ENCODE measurements around the gene STEAP4.

Gene STEAP4

DNA sequence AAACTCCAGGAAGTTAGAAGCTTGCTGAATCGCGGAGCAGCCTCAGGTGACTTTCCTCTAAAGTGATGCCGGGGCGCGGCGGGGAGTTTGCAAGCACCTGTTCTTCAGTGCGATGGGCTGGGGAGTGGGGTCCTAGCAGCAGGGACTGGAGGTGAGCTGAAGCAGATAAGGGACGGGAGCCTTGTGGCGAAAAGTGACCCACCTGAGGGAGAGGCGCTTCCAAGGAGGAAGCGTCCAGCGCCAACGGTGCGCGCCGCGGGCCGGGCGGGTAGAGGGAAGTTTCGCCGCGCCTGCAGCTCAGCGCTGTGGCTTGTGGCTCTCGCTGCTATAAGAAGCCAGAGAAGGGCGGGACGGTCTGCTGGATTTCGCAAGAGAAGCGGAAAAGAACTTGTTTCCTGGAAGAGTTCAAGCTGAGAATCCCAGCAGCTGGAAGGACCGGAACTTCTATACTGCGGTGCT lies at the start of gene STEAP4:
Gene STEAP4, minus strand, starts transcription at position 305 of the 459 bp plus-strand sequence. CDS start 22,625 bp downstream, outside the sequence.
- DNase-seq, result peak; percentile 74

DNA sequence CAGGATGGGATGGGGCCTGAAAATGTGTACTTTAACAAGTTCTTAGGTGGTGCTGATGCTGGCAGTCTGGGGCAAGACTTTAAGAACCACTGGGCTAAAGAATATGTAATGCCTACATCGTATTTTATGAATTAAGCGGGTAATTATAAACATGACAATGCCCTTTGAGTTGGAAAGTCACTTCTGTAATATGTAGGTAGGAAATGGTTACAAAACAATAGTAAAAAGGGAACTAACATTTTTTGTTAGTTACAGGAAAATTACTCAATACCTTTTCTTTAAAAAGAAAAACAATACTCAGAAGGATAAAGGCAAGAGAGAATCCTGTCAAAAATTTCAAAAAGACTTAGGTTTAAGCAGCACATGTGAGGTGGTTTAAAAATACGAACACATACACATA lies 48.3 kb upstream of the STEAP4 start:
- no peak for DNase-seq

DNA sequence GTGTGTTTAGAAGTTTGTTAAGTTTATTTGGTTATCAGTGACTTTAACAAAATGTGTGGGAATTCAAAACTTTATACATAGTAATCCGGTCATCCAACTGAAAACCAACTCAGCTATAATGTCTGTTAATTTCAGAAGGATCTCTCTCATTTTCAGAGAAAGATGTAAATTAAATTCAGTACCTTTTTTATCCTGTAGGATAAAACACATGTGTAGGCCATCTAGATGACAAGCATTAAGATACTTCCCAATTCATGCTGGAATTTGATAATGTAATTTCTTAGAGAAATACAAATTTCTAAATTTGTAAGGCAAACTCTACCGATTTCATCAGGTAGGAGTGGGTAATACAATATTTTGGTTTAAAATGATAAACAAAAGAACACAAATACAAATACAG lies 43.4 kb upstream of the STEAP4 start:
- no peak for DNase-seq

DNA sequence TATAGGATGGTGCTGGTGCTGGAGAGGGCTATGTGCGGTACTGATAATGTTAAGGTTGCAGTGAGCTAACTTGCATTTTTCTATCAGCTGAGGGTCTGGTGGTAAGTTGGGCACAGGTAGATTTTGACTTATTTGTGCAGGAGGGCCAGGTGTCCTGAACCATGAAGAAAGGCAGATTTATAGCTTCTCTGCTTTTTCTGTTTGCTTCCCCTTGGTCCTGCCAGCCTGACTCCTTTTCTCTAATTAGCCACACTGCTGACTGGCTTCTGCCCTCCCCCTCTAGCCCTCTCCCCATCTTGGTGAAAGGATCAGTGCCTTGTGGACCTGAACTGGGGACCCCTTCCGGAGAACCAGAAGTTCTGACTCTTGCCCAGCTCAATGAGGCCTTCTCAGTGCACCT lies 40.8 kb upstream of the STEAP4 start:
- no peak for DNase-seq

DNA sequence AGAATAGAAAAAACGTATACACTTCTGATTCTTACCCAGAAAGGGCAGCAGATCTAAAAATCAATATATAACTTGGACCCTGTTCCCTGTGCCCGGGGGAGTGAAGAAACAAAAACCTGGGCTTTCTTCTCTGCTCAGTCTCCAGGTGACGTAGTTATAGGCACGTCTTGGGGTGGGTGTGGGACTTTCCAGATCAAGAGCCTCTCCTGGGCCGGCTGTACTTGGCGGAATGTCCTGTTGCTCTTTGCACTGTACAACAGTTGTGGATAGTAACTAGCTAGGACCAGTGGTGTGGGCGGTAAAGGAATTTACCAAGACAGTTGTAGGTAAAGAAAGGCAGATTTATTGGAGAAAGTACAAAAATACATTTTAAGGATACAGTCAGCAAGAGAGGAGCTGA lies 40.4 kb upstream of the STEAP4 start:
- no peak for DNase-seq

DNA sequence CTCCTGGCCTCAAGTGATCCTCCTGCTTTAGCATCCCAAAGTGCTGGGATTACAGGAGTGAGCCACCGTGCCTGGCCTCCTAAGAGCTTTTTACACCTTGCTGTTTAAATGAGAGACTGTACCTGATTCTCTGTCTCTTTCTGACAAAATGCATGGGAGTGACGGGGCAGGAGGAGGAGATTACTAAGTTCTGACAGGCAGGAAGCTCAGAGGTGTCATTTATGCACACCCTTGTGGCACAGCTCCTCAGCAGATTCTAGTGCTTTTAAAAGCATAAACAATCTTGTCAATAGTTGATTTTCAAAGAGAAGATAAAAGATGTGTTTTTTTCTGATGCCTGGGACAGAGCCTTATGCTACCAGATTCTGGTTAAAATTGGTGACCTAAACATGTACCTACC lies 39.7 kb upstream of the STEAP4 start:
- DNase-seq, result no peak

DNA sequence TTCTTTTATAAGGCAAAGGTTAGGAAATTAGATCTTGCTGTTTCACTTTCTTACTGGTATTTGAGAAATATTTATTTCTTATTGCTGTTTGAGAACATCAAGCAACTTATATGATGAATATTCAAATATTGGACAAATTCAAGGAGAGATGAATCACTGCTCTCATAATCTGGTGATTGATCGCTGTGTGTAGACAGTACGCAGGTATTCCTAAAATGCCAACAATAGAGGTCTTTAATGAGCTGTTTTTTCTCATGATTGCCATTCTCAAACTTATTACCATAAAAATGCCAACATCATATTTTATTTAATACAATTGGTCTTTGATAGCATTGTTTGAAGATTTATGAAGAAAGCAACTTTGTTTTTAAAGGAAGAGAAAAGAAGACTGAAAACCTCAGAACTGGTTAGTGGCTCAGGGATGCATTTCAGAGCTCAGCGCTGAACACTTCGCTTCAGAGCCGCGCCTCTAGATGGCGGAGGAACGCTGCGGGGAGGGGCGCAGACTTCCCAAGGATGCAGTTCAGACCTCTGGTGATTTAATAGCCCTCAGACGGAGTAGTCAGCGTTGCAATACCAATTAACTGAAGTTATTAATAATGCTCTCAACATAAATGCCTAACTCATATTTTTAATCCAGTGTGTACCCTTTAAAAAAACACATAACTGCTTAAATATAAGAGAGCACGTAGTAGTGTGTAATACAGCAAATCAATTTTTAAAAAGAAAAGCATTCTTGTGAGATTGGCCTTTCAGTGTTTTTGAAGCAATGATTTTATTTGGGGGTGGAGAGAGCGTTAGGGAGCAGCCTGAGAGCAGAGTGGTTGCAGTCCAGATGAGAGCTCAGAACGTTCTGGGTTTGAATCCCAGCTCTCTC lies 38.5 kb upstream of the STEAP4 start:
- DNase-seq, result peak; percentile 60

DNA sequence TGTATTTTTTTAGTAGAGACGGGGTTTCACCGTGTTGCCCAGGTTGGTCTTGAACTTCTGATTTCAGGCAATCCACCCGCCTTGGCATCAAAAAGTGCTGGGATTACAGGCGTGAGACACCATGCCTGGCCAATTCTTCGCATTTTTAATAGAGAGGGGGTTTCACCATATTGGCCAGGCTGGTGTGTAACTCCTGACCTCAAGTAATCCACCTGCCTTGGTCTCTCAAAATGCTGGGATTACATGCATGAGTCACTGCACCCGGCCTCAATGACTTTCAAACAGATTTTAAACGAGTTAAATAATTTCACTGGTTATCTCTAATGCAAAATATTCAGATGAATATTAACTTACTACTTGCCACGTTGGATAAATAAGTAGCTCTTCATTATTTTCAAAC lies 37.6 kb upstream of the STEAP4 start:
- DNase-seq, result no peak

DNA sequence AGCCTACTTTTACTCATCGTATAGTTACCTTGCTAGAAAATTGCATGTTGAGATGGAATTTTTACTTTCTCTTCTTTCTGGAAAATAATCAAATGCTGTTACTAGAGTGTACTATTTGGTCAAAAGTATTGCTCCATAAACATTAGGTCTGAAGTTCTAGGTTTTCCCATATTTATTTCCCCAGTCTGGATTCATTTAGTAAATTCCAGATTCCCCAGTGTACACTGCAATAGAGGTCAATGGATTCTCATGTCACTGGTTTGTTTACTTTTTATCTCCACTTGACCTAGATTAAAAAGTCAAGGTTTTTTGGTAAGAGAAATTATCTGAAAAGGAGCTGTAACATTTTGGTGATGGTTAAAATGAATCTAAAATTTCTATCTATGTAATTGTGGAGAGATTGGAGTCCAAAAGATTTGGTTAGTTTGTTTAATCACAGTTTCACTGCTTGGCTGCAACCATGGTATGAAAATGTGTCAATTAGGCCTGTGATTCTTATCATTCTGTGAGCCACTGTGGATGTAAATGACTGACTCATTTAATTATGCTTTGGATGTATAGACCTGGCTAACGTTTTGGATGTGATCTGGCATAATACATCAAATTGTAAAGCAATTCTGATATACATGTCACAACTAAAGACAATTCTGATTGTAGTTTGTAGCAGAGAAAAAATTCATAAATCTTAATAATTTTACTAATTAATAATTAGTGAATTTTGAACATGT lies 32.7 kb upstream of the STEAP4 start:
- DNase-seq, result no peak

DNA sequence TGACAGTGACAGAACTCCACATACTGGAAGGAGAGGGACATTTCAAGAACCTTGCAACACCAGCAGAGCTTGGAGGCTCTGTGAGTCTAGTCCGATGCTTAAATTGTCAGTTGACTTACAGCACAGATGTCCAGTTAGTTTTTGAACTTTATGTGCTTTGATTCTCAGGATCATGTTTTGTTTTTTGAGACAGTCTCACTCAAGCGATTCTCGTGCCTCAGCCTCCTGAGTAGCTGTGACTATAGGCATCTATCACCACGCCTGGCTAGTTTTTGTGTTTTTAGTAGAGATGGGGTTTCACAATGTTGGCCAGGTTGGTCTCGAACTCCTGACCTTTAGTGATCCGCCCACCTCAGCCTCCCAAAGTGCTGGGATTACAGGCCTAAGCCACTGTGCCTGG lies 31.8 kb upstream of the STEAP4 start:
- no peak for DNase-seq

DNA sequence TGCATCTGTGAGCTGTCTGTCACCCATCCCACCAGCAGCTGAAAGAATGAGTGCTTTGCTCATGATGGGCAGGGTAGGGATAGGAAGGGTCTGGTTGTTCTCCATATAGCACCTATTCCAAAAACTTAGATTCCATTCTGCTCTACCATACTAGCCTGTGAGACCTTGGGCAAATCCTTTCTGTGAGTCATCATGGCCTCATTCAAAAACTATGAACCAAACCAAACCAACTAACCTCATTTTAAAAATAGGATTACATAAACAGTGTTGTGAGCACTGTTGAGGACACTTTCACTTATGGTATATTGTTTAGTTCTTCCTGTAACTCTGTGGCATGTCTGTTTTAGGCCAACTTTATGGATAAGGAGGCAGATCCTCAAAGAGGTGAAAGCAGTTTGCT lies 30.9 kb upstream of the STEAP4 start:
- no peak for DNase-seq

DNA sequence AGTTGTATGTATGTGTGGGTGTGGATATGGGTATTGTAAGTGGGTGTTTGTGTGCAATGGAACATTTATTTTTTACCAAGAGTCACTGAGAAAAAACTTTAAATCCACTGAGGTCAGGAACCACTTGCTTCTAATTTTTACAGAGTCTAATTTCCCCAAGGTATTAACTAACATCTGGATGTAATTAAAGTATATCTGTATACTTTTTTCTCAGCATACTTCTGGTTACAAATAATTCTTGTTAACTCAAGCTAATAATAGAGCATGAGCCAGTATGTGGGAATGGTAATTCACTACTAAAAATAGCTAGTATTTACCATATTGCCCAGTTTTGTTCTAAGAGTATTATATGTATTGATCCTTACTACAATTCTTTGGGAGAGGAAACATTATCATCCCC lies 24.6 kb upstream of the STEAP4 start:
- DNase-seq, result no peak

DNA sequence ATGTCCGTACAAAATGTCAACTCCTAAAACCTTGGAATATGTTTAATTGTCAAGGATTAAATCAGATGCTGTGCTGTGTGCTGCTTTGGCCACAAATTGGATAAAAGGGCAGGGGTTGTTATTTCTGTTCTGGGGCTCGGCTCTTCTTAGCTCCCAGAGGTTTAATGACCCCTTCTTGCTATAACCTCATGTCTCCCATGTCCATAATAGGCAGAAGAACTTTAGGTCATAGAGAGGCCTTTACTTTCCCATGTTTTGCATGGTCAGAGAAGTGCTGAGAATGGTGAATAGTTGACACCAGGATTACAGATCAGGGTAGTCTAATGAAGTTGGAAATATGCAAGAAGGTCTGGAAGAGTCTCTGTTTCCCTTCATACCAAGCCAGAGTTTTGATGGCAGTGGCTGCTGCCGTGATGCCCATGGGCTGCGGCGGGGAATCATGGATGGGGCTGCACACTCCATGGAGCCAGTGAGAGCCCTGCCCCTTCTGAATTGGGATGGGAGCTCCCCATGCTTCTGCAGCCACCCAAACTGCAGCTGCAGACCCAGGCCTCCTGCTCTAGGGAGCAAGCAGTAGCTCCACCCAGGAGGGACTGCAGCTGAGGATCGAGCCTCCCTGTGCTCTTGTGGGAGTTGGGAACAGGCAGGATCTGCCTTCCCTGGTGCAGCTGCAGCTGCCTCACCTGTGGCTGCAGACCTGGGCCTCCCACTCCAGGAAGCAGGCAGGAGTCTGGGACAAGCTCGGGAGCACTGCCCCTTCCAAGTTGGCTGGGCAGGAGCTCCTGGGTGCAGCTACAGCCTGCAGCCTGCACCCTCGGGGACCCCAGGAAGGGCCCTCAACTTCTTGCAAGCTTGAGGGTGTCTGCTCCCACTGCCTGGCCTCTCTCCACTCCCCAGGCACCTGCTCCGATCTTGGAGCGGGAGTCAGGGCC lies 23.1 kb upstream of the STEAP4 start:
- DNase-seq, result no peak

DNA sequence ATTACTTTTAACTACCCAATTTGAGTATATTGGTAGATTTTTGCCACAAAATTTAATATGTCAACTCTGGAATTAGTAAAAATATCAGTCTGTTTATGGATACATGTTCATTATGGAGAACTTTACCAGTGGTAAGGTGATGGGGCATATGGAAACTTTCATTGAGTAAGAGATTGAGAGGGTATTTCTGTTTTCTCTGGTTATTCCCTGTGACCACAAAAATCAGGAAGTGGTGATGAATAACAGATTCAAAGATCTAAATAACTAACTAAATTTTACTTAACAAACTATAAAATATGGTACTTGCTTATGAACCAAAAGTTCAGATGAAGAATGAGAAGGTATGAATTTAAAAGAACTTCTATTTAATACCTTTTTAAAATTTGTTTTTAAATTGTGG lies 22.1 kb upstream of the STEAP4 start:
- no peak for DNase-seq

DNA sequence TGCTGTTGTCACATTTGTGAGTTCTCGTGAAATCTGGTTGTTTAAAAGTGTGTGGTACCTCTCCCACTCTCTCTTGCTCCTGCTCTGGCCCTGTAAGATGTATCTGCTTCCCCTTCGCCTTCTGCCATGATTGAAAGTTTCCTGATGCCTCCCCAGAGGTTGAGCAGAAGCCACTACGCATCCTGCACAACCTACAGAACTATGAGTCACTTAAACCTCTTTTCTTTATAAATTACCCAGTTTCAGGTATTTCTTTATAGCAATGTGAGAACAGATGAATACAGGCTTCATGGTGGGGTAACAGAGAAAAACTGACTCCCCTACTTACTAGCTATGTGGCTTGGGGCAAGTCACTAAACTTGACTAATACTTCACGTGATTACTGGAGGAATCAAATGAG lies 18.0 kb upstream of the STEAP4 start:
- no peak for DNase-seq

DNA sequence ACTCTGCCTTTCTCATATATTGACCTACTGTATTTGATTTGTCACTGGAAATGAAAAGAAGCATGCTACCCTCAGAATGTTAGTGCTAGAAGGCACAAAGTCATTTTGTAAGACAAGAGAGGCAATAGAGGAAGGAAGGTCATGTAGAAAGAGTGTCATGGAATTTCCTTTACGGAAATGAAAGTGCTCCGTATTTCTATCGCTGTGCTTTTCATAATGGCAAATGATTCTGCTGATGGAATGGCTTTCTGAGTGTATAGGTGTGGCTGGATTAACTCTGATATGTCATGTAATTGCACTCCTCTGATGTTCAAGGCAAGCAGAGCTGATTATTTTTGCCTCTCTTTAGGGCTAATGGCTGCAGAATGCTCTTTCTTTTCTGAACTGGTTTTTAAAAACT lies 15.5 kb upstream of the STEAP4 start:
- DNase-seq, result no peak

DNA sequence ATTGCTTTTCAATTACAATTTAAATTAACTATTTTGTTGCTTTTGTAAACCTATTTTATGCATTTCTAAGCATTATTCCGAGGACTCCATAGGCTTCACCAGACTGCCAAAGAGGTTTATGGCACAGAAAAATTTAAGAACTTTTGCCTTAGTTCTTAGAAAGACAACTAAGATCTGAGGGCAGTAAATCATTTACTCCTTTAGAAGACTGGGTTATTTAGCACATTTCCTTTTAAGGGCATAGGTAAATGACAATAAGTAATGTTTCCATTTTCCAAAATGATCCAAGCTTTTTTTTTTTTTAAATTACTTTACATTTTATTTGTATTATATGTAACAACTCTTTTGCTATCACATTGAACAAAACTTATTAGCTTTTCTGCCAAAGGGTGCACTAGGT lies 15.0 kb upstream of the STEAP4 start:
- DNase-seq, result no peak

DNA sequence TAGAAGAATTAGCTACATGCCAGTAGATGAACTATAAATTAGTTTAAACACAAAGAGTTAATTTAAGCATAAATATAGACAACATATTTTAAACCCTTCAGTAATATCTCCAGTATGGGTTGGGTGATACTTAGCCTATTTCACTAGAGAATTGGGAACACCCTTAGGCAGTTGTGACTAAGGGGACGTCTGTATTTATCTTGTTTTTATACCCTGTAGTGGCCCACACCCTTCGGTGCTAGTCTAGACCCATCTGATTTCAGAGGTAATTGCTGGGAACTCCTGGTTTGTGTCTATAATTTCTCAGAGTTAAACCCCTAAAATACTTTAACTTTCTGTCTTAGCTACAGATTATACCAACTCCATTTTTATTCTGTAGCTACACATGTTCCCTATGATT lies 11.5 kb upstream of the STEAP4 start:
- DNase-seq, result no peak

DNA sequence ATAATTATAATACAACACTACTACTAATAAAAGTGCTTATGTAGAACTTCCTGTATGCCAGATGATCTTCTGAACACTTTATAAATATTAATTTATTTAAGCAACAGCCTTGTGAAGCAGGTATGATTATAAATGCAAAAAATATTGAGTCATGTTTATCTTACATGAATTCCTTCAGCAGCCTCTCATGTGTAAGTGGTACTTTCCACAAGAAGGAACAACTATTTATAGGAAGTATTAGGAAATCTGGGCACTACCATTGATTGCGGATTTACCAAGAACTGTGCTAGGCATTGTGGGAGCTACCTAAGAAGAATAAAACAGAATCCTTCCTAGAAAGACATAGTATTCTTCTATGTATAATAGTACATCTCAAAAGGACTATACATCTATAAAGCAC lies 10.7 kb upstream of the STEAP4 start:
- no peak for DNase-seq

DNA sequence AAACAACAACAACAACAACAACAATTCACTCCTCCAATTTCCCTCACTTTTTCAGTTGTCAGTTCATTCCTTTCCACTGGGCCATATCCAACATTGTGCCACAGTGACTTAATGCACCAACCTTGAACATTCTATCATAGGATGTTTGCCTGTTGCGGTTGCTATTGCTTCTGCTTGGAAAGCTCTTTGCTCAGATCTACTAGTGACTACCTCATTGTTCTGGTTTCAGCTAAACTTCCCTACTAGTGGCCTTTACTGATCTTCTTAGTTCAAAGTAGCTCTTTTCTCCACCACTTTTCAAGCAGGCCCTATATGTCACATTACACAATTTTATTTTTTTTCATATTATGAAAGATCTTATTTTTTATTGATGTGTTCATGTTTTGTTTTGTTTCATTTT lies 9.8 kb upstream of the STEAP4 start:
- DNase-seq, result no peak

DNA sequence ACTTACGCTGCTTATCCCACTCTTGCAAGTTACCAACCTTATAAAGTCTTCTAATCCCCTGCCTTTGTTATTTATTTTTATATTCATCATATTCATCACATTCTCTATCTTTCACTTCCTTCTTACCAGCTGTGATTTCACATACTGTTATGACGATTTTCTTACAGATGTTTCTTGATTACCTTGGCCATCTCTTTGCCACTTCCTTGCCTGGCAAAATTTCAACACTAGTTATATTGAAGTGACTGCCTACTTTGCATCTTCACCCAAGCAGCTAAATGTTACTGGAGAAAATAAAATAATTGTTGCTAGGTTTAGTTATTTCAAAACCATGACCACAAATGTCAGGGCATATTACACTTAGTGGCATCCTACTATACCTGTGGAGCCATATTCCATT lies 8.8 kb upstream of the STEAP4 start:
- DNase-seq, result no peak

DNA sequence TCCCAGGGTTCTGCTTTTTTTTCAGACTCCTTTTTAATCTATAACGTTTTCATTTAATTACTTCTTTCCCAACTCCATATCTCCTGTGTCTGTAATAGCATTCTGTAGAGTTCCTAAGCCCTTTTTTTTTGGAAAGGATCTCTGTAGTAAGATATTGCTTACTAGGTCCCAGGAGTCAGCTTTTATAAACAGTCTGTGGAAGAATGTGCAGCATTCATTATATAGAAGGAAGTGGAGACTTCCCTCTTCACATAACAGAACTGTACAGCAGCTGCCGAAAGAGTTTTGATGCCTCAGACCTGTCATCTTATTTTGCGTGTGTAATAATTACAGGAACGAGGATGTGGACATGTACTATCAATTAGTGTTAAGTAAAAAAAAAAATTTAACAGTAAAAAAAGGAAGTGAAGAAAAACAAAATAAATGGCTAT lies 7.4 kb upstream of the STEAP4 start:
- no peak for DNase-seq

DNA sequence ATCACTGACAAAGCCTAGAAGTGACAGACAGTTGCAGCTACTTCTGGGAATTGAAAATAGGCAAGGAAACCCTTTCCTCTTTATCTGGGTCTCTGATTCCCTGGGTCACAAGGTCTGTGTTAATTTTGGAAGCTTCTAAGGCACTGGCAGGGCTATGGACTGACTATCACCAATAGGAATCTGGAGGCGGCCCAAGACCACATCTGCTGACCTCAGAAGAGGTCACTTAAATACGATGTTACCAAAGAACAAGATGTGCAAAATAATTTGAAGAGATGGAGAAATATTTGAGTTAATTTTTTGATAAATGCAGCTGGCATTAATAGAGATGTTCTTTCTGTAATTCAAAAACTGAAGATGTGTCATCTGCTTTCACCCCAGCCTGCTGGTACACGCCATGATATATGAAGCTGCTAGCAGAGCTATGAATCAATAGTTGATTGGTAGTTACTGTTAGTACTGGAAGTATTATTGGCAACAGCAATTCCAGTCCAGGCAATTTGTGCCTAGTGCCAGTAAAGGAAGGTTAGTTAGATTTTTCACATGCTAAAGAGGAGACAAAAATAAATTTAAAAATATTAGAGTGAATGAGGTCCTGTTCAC lies 5.5 kb upstream of the STEAP4 start:
- no peak for DNase-seq

Measured in left hindlimb (tissue), 1 donor.